Suppressor macrophage (primary cell): ENCODE data around the gene ISX.

ENCODE experiments used
- DNase-seq, 4 experiments: peaks; one replicate each; pipeline ENCODE4 v3.0.0-alpha.2; 2020 to 2022

Gene ISX

GRCh38 chr22:35113341-35113740, 47.4 kb downstream of the ISX start:
- DNase-seq = no peak

- DNase-seq = no peak
Measured at GRCh38 chr22:35114131-35114980, 48.4 kb downstream of the ISX start.

- no peak for DNase-seq
Measured at GRCh38 chr22:35115515-35115914, 49.6 kb downstream of the ISX start.

DNA sequence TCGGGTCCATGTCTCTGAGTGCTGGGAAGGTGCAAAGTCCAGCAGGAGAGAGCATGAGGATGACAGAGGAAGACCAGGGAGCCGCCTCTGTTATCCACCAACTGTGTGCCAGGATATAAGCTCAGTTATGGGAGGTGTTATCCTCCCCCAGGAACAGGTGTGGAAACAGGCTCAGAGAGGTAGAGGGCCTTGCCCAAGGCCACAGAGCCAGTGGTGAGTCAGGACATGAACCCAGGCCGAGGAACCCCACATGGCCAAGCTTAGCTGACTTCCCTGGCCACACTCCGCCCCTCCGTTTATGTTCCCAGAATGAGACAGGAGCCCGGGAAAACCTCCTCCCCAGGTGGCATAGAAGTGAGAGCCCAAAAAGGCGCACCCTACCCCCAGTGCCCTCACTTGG, 50.3 kb downstream of the ISX start:
- no peak for DNase-seq

DNA sequence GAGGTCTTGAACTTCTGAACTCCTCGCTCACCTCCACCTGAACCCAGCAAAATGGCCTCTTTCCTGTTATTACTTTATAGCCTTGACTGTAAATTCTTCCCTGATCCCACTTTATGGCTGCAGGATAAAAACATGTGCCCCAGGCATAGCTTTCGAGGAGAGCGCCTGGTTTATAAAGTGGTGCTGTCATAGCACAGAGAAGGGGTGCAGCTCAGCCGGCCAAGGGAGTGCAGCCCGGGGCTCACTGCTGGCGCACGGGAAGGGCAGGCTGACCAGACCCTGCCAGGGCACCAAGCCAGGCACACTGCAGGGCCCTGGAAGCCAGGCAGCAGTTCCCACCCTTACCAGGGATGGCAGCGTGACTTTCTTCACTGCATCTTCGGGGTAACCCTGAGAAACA, 50.9 kb downstream of the ISX start:
- DNase-seq = no peak

DNA sequence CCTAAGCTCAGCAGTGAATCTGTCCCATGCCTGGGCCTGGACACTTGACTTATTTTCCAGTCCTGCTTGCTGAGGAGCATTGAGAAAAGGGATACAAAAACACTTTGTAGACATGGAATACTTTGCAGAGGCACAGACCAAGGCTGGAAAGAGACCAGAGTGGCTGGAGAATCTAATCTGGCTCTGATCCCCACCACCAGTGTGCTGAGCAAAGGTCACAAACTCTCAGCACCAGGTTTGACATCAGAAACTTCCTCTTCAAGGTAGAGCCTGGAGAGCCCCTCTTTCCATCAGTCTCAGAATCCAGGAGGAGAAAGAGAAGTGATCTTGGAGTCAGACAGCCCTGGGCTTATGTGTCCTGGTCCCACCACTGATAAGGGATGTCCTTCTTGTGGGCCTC, 53.5 kb downstream of the ISX start:
- no peak for DNase-seq

DNA sequence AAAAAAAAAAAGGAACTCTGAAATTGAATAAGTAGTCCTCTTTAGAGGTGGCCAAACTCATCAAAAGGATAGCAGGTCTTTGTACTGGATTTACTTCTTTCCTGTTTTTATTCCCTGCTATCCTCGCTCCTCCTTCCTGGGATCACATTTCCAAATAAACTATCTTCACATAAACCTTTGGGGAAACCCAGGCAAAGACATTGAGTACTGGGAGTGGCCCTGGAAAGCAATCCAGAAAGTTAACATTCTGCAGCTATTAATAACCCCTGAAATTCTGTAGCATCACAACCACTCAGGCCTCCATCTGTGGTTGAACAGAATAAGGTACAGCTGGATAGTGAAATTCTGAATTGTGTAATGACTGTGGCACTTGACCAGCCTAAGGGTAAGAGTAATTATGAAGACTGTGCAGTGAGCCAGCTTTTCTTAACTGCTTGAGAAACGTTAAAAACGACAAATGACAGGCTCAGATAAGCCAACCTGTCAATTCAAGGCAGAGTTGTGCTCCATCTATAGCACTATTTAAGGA, 58.8 kb downstream of the ISX start:
- DNase-seq = no peak

GRCh38 chr22:35126993-35127392, 61.0 kb downstream of the ISX start:
- DNase-seq = no peak

GRCh38 chr22:35128637-35129036, 62.7 kb downstream of the ISX start:
- no peak for DNase-seq

GRCh38 chr22:35131525-35132000, 65.6 kb downstream of the ISX start:
- peak in 2 of 4 experiments; percentile 10 to 12 for DNase-seq

DNA sequence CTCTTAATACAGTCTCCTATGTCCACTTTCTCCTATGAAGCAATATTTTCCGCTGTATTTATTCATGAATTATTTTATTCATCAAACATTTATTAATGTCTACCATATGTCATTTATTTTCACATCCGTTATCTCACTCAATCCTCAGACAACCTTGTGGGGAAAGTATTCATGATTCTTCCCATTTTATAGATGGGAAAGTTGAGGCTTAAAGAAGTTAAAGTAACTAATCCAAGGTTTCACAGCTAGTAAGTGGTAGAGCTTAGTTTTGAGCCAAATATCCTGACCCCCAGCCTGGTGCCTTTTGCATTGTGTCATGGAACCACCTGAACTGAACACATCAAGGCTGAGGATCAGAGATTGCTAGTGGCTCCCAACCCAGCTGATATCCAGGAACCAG, 66.6 kb downstream of the ISX start:
- DNase-seq = no peak

- DNase-seq = no peak
Measured at GRCh38 chr22:35133702-35134380, 67.9 kb downstream of the ISX start.

GRCh38 chr22:35134637-35135036, 68.7 kb downstream of the ISX start:
- no peak for DNase-seq

DNA sequence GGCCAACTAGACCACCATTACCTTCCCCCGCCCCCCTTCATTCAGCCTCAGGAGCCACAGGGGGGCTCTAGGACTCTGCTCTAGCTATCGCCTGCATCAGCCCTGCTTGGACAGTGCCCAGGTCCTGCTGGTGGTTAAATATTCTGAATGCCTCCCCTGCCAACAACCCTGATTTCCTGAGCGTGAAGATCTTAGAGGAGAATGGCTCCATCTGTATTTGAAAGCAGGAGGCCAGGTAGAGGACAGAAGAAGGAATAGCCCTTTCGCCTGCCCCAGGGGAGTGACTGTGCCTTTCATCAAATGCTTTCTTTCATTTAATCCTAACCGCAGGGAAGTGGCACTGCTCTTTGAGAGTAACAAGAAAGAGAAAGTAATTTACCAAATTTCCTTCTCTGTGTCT, 69.2 kb downstream of the ISX start:
- no peak for DNase-seq
